BJ (cell line): Measurements from ENCODE around the gene SOX13. TPM values are rescaled to one million over a fixed set of nuclear protein-coding genes. Genes with fewer than 3 reads are reported as not detected.

ENCODE experiments used
- CTCF ChIA-PET: fragments of 350-600 bp; formaldehyde crosslinking; extraction: SDS; loops from one replicate; lab custom pipeline; 2021; ENCODE audit warnings: antibody characterized with exemption, inconsistent platforms; lab: Yijun Ruan, JAX
- POLR2A ChIA-PET: fragments of 300-600 bp; sonication (Branson Sonifier 250); formaldehyde crosslinking; extraction: SDS; loops from one replicate; lab custom pipeline; 2021; ENCODE audit warnings: antibody characterized with exemption; lab: Charles Lee
- DNase-seq: peaks from one replicate; pipeline ENCODE4 v3.0.0-alpha.2; 2011; ENCODE audit warnings: low read depth
- H3K27me3 ChIP-seq: 2 replicates; pipeline ENCODE4 v1.6.0; 2011; ENCODE audit warnings: low read length; ENCODE audit not compliant: control insufficient read depth, insufficient read depth
- H3K36me3 ChIP-seq: 2 replicates; pipeline ENCODE4 v1.5.1; 2011; ENCODE audit warnings: low read length; ENCODE audit not compliant: control insufficient read depth, insufficient read depth
- H3K4me3 ChIP-seq: 2 replicates; pipeline ENCODE4 v1.5.1; 2011; ENCODE audit warnings: low read depth, mild to moderate bottlenecking, control low read depth, low read length
- CTCF ChIP-seq: IDR thresholded peaks from 2 replicates; pipeline ENCODE4 v1.5.1; 2011; ENCODE audit warnings: low read depth, mild to moderate bottlenecking, control low read depth, inconsistent platforms, low read length, moderate library complexity; ENCODE audit not compliant: insufficient read depth
- polyA plus RNA-seq: library from polyadenylated mRNA; depleted of rRNA; stranded (reverse); fragments of >200 nt; gene quantifications from 2 replicates; pipeline ENCODE4 v1.2.3, GENCODE V29; 2011

The SOX13 gene
- polyA plus RNA-seq, 1 experiment = 9.5 TPM

GRCh38 chr1:204132718-204133117, 59.8 kb downstream of the SOX13 start:
- ChIA-PET CTCF (interaction anchor here (1.1 to 14.9 kb wide), 5 partner anchors 17 to 265 kb away, joined by 3 to 456 read pairs (median 30); partner anchors contain the start of genes ETNK2 and SNRPE), POLR2A (no interaction called here)
- Histone ChIP-seq H3K4me3 (no peak overlapping the region), H3K27me3 (no peaks in the 10 kb centered on the region), H3K36me3 (peaks cover 5% of the 10 kb centered on the region)
- no peak for TF ChIP-seq CTCF
- DNase-seq = no peak

GRCh38 chr1:204134103-204134502, 61.2 kb downstream of the SOX13 start:
- no peak for TF ChIP-seq CTCF
- H3K4me3 ChIP-seq = no peak overlapping the region
- H3K27me3 ChIP-seq = no peaks in the 10 kb centered on the region
- ChIA-PET CTCF (interaction anchor here (14.9 kb wide), 1 partner anchor 267 kb away, joined by 456 read pairs; the partner anchor contains the start of gene SNRPE), POLR2A (no interaction called here)
- peaks cover 5% of the 10 kb centered on the region for H3K36me3 ChIP-seq
- no peak for DNase-seq

GRCh38 chr1:204136814-204137213, 63.9 kb downstream of the SOX13 start:
- no peak for DNase-seq
- CTCF ChIA-PET = interaction anchor here (0.8 to 6.6 kb wide), 3 partner anchors 8 to 266 kb away, joined by 3 to 59 read pairs (median 6); no protein-coding TSS in a partner anchor
- TF ChIP-seq CTCF = no peak
- Histone ChIP-seq H3K36me3 (peaks cover 5% of the 10 kb centered on the region), H3K4me3 (no peak overlapping the region), H3K27me3 (no peaks in the 10 kb centered on the region)
- POLR2A ChIA-PET = no interaction called here

GRCh38 chr1:204139088-204139487, 66.2 kb downstream of the SOX13 start:
- ChIA-PET CTCF (interaction anchor here (0.9 to 6.6 kb wide), 5 partner anchors 10 to 268 kb away, joined by 4 to 59 read pairs (median 6); no protein-coding TSS in a partner anchor), POLR2A (no interaction called here)
- Histone ChIP-seq H3K36me3 (peaks cover 3% of the 10 kb centered on the region; the same call in 1 of the 2 replicates), H3K4me3 (no peak overlapping the region), H3K27me3 (no peaks in the 10 kb centered on the region)
- no peak for DNase-seq
- TF ChIP-seq CTCF = no peak

GRCh38 chr1:204139952-204140351, 67.0 kb downstream of the SOX13 start:
- Histone ChIP-seq H3K4me3 (no peak overlapping the region), H3K27me3 (no peaks in the 10 kb centered on the region), H3K36me3 (peaks cover 3% of the 10 kb centered on the region; the same call in 1 of the 2 replicates)
- DNase-seq = no peak
- CTCF ChIA-PET = interaction anchor here (1.4 to 6.6 kb wide), 4 partner anchors 10 to 267 kb away, joined by 4 to 59 read pairs (median 8); no protein-coding TSS in a partner anchor
- no peak for TF ChIP-seq CTCF
- POLR2A ChIA-PET = no interaction called here
